ENCODE measurements around the gene CHSY1.

DNA sequence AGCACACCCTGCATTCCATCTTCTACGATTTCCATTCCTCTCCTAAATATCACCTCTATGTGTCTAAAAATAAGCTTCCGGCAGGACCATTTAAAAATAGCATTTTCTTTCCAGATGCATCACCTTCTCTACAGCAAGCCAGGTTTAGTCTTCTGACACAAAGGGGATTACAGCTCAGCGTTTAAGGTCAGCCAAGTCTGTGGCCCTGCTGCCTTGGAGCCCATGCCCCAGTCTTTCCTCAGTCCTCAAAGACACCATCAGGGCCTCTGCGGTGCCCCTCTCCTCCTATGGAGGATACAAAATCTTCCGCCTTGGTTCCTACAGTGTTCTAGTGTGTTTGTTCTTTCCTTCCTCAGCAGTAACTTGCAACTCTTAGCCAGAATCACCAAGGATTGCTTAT, 21.7 kb upstream of the CHSY1 start:
- TF ChIP-seq, protein P1, sequence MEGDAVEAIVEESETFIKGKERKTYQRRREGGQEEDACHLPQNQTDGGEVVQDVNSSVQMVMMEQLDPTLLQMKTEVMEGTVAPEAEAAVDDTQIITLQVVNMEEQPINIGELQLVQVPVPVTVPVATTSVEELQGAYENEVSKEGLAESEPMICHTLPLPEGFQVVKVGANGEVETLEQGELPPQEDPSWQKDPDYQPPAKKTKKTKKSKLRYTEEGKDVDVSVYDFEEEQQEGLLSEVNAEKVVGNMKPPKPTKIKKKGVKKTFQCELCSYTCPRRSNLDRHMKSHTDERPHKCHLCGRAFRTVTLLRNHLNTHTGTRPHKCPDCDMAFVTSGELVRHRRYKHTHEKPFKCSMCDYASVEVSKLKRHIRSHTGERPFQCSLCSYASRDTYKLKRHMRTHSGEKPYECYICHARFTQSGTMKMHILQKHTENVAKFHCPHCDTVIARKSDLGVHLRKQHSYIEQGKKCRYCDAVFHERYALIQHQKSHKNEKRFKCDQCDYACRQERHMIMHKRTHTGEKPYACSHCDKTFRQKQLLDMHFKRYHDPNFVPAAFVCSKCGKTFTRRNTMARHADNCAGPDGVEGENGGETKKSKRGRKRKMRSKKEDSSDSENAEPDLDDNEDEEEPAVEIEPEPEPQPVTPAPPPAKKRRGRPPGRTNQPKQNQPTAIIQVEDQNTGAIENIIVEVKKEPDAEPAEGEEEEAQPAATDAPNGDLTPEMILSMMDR (IDR thresholded peaks at IDR 0.05): no peak
- TF ChIP-seq POLR2A (IDR thresholded peaks at IDR 0.05): no peak

All from right lobe of liver (tissue), 4 donors.